HepG2 (cell line): ENCODE results near the gene PSMD1. TPM values are rescaled to one million over a fixed set of nuclear protein-coding genes. Genes with fewer than 3 reads are reported as not detected.

Experiments
- ATAC-seq: fragments of 200-7000 bp; cut with Tn5 transposase; 3 replicates; pipeline ENCODE4 v1.9.1; 2020; ENCODE audit warnings: mild to moderate bottlenecking, moderate library complexity
- BruUV-seq: library from RNA; stranded (reverse); fragments of 400-500 nt; replicated peaks from 2 replicates; lab custom pipeline; 2021; lab: Mats Ljungman, UMichigan
- CTCF ChIA-PET: fragments of 300-600 bp; formaldehyde crosslinking; extraction: SDS; loops from one replicate; lab custom pipeline; 2021; ENCODE audit warnings: low total read pairs, inconsistent platforms, low intra/inter-chr PET ratio; lab: Yijun Ruan, JAX
- POLR2A ChIA-PET: fragments of 350-600 bp; sonication (Branson Sonifier 250); formaldehyde crosslinking; loops from one replicate; lab custom pipeline; 2020; ENCODE audit warnings: antibody characterized with exemption, inconsistent platforms; lab: Yijun Ruan, JAX
- DNase-seq: peaks from one replicate; pipeline ENCODE4 v3.0.0-alpha.2; 2015; ENCODE audit warnings: low spot score
- FAIRE-seq: peaks from 3 replicates; lab custom pipeline; 2011; peaks lifted over from hg19 to GRCh38; lab: Jason Lieb, UNC
- H2AFZ ChIP-seq: one replicate; pipeline ENCODE4 v1.6.1; 2011; ENCODE audit warnings: low read length, inconsistent platforms
- H3K27ac ChIP-seq: fragments of 300-600 bp; 3 replicates; pipeline ENCODE4 v1.8.0; 2011; ENCODE audit warnings: mixed run types, mild to moderate bottlenecking, mixed read lengths, low read length, inconsistent platforms; ENCODE audit not compliant: insufficient read depth; ENCODE audit errors: extremely low read length
- H3K27me3 ChIP-seq, 2 experiments: fragments of 200-600 bp in 1 of 2; 2 replicates in 1 of 2; 3 replicates in 1 of 2; pipeline versions ENCODE4 v1.6.0 to v1.8.0; 2011; ENCODE audit warnings: low read length in 2 of 2, mild to moderate bottlenecking in 2 of 2, moderate library complexity in 2 of 2, inconsistent platforms in 1 of 2; ENCODE audit not compliant: insufficient read depth in 2 of 2, control insufficient read depth in 1 of 2
- H3K36me3 ChIP-seq, 2 experiments: fragments of 200-600 bp in 1 of 2; replicated peaks in 1 of 2; 2 replicates in 1 of 2; 3 replicates in 1 of 2; pipeline versions ENCODE4 v1.5.1 to v1.8.0; 2011; ENCODE audit warnings: low read length in 2 of 2, inconsistent platforms in 1 of 2; ENCODE audit not compliant: insufficient read depth in 2 of 2, control insufficient read depth in 1 of 2
- H3K4me1 ChIP-seq: 2 replicates; pipeline ENCODE4 v1.5.1; 2012; ENCODE audit warnings: low read length, inconsistent platforms; ENCODE audit not compliant: insufficient read depth
- H3K4me2 ChIP-seq: 2 replicates; pipeline ENCODE4 v1.6.0; 2011; ENCODE audit warnings: low read depth, low read length, inconsistent platforms
- H3K4me3 ChIP-seq, 3 experiments: fragments of 200-600 bp in 1 of 3; sonication (generic), shearing (Covaris generic) in 1 of 3; replicated peaks in 1 of 3; 2 replicates each; pipeline ENCODE4 v1.5.1; 2011 to 2016; ENCODE audit warnings: low read length in 3 of 3, inconsistent platforms in 2 of 3, low read depth in 2 of 3, mild to moderate bottlenecking in 2 of 3, control low read depth in 1 of 3, mixed read lengths in 1 of 3; ENCODE audit not compliant: insufficient read depth in 1 of 3
- H3K79me2 ChIP-seq: one replicate; pipeline ENCODE4 v1.6.1; 2011; ENCODE audit warnings: low read length, inconsistent platforms; ENCODE audit not compliant: insufficient read depth
- H3K9ac ChIP-seq: 2 replicates; pipeline ENCODE4 v1.6.0; 2011; ENCODE audit warnings: mild to moderate bottlenecking, low read depth, low read length, inconsistent platforms; ENCODE audit not compliant: insufficient read depth
- H3K9me3 ChIP-seq: 2 replicates; pipeline ENCODE4 v1.5.1; 2012; ENCODE audit warnings: mild to moderate bottlenecking, low read length
- H4K20me1 ChIP-seq: 2 replicates; pipeline ENCODE4 v1.6.0; 2011; ENCODE audit warnings: inconsistent platforms, mild to moderate bottlenecking, low read length, moderate library complexity; ENCODE audit not compliant: insufficient read depth
- FLYWCH1 ChIP-seq: sonication (generic); formaldehyde crosslinking; IDR thresholded peaks from 2 replicates; pipeline ENCODE4 v1.8.1; 2023; ENCODE audit warnings: mild to moderate bottlenecking, missing genetic modification reagents
- IKZF1 ChIP-seq: fragments of 450-650 bp; IDR thresholded peaks from 2 replicates; pipeline ENCODE4 v1.7.1; 2016
- ISX ChIP-seq: sonication (generic); formaldehyde crosslinking; conservative IDR thresholded peaks from 2 replicates; pipeline ENCODE4 v1.5.0; 2020; ENCODE audit warnings: missing genetic modification reagents
- KLF12 ChIP-seq: sonication (generic); formaldehyde crosslinking; IDR thresholded peaks from 2 replicates; pipeline ENCODE4 v1.4.0; 2020; ENCODE audit warnings: missing genetic modification reagents, borderline replicate concordance
- KLF15 ChIP-seq: sonication (generic); formaldehyde crosslinking; IDR thresholded peaks from 2 replicates; pipeline ENCODE4 v1.8.1; 2023; ENCODE audit warnings: borderline replicate concordance, mild to moderate bottlenecking, inconsistent platforms, missing genetic modification reagents, mixed read lengths
- NCOR1 ChIP-seq: fragments of 200-600 bp; sonication (generic); IDR thresholded peaks from 2 replicates; pipeline ENCODE4 v1.7.0; 2017; ENCODE audit warnings: antibody characterized with exemption, low read length, borderline replicate concordance
- PHF8 ChIP-seq: sonication (generic); formaldehyde crosslinking; IDR thresholded peaks from 2 replicates; pipeline ENCODE4 v1.5.0; 2020; ENCODE audit warnings: missing genetic modification reagents
- POLR2G ChIP-seq: fragments of 200-400 bp; formaldehyde crosslinking; IDR thresholded peaks from 2 replicates; pipeline ENCODE4 v1.6.1; 2018; ENCODE audit warnings: mild to moderate bottlenecking, low read depth, low read length, moderate library complexity
- SIX4 ChIP-seq: sonication (generic); formaldehyde crosslinking; IDR thresholded peaks from 2 replicates; pipeline ENCODE4 v1.4.0; 2020; ENCODE audit warnings: missing genetic modification reagents
- YEATS4 ChIP-seq: sonication (generic); formaldehyde crosslinking; IDR thresholded peaks from 2 replicates; pipeline ENCODE4 v1.4.0; 2020; ENCODE audit warnings: missing genetic modification reagents, borderline replicate concordance
- ZNF235 ChIP-seq: sonication (generic); formaldehyde crosslinking; IDR thresholded peaks from 2 replicates; pipeline ENCODE4 v1.8.1; 2023; ENCODE audit warnings: mild to moderate bottlenecking, missing genetic modification reagents, borderline replicate concordance
- ZNF33B ChIP-seq: sonication (generic); formaldehyde crosslinking; IDR thresholded peaks from 2 replicates; pipeline ENCODE4 v1.5.1; 2020; ENCODE audit warnings: mild to moderate bottlenecking, missing genetic modification reagents
- ZNF589 ChIP-seq: sonication (generic); formaldehyde crosslinking; conservative IDR thresholded peaks from 2 replicates; pipeline ENCODE4 v1.8.0; 2022; ENCODE audit warnings: mild to moderate bottlenecking, moderate library complexity, missing genetic modification reagents
- ZNF7 ChIP-seq: IDR thresholded peaks from 2 replicates; pipeline ENCODE4 v1.6.1; 2016; ENCODE audit warnings: missing biosample characterization, missing genetic modification reagents
- ZNF792 ChIP-seq: IDR thresholded peaks from 2 replicates; pipeline ENCODE4 v1.6.1; 2016
- WGBS: methylation state at CpG from one replicate; pipeline ENCODE4 v1.1.6; 2017; ENCODE audit warnings: low lambda C conversion rate; 5-methylcytosine and 5-hydroxymethylcytosine counted together
- in situ Hi-C: cut with HindIII; loops from 2 replicates; pipeline ENCODE4 v1.10.0; 2017; ENCODE audit warnings: low pct_unique_long_range_greater_than_20kb; ENCODE audit not compliant: extremely low pct_ligation_motif_present
- intact Hi-C: fragments of 100-400 bp; cut with micrococcal nuclease; formaldehyde crosslinking; loops from one replicate; pipeline ENCODE4 v1.10.0; 2022; ENCODE audit not compliant: unreplicated experiment
- polyA plus RNA-seq, 8 experiments: library from polyadenylated mRNA; depleted of rRNA in 3 of 8; stranded (reverse) in 7 of 8; unstranded in 1 of 8; fragments of >200 nt; fragmentation: Illumina TruSeq in 4 of 8; extraction: Trizol in 4 of 8; gene quantifications; 2 replicates each; pipeline versions ENCODE4 v1.2.1 to v1.2.3, GENCODE V29; 2011 to 2016; ENCODE audit warnings: low read depth in 4 of 8, missing spikeins in 1 of 8, mixed read lengths in 1 of 8; ENCODE audit not compliant: insufficient read depth in 1 of 8
- total RNA-seq, 5 experiments: library from RNA; depleted of rRNA; stranded (reverse); fragments of >200 nt; fragmentation: Illumina TruSeq; extraction: Trizol; gene quantifications; 2 replicates each; pipeline ENCODE4 v1.2.3, GENCODE V29; 2016; ENCODE audit warnings: low read depth in 1 of 5
- TF ChIP-seq, protein P1 (sequence below): sonication (generic); formaldehyde crosslinking; IDR thresholded peaks from 2 replicates; pipeline ENCODE4 v1.5.0; 2020; ENCODE audit warnings: missing genetic modification reagents, mild to moderate bottlenecking, borderline replicate concordance
- TF ChIP-seq, protein P2 (sequence below), 2 experiments: sonication (generic) in 1 of 2; formaldehyde crosslinking in 1 of 2; IDR thresholded peaks; 2 replicates each; pipeline versions ENCODE4 v1.4.0 to v1.6.1; 2018 to 2020; ENCODE audit warnings: missing genetic modification reagents in 2 of 2, borderline replicate concordance in 1 of 2, low read depth in 1 of 2, mild to moderate bottlenecking in 1 of 2, missing biosample characterization in 1 of 2
- TF ChIP-seq, protein P3 (sequence below): IDR thresholded peaks from 2 replicates; pipeline ENCODE4 v1.6.1; 2016

Gene PSMD1
- total and polyA plus RNA-seq, 2 of the 13 experiments (the other 11 are each of a cell fraction or from before 2014, with no cell fraction given) = 136 to 191 TPM

DNA sequence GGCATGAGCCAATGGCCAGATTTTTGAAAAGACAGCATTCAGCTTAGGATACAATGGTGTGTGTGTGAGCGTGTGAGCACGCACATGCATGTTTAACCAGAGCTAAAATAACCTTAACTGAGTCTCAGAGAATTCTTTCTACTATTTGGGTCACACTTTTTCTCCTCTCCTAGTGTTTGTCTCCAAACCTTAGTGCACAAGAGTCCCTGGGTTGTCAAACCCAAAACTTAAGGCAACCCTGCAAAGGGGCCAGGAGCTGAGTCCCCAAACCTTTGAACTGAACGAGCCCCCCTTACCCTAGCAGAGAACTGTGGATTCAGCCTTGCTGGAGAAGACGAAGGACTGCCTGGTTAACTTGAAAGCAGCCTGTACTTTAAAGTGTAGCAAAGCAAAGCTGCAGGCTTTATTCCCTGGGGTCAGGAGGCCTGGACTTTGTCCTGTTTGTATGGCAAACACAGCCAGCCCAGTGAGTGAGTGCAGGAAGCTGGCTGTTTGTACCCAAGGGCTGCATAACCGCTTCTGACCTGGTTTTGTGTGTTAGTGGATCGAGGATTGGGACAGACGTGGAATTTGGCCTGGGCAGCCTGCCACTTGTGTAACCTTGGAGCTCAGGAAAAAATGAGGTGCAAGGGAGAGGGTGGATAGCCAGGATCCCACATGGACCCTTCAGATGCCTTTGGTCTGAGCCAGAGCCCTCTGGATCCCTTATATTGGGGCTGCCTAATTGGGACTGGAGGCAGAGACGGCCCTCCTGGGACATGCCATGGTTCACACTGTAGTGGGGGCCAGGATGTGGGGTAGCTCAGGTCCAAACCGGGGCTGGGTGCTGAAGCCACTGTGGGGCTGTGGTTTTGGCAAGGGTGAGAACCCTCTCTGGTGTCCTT is 6.4 kb upstream of the PSMD1 start:
- intact Hi-C loops (loop anchor here (1.0 to 10.0 kb wide), 6 partner anchors 10 to 412 kb away; partner anchors contain the start of genes ITM2C and NCL), in situ Hi-C loops (loop anchor here (5.0 kb wide), 1 partner anchor 53 kb away; the partner anchor contains the start of gene SPATA3)
- POLR2A ChIA-PET = interaction anchor here (0.8 to 7.7 kb wide), 30 partner anchors 8 to 658 kb away, joined by 3 to 399 read pairs (median 5); partner anchors contain the start of genes C2orf72, ITM2C, NCL and PTMA
- Histone ChIP-seq H3K9ac (peak overlapping the region; percentile 81), H3K4me2 (peak overlapping the region; percentile 100), H3K27me3 (no peaks in the 10 kb centered on the region; a peak in 1 of 5 replicates), H3K79me2 (no peaks in the 10 kb centered on the region), H3K4me3 (peak overlapping the region; percentile 40 to 82 (median 57)), H3K36me3 (peaks cover 3 to 11% of the 10 kb centered on the region in 2 experiments; a peak in 4 of 5 replicates), H4K20me1 (no peaks in the 10 kb centered on the region), H3K27ac (peak overlapping the region; percentile 97), H3K4me1 (peaks cover 82% of the 10 kb centered on the region), H3K9me3 (no peaks in the 10 kb centered on the region), H2AFZ (no peak overlapping the region)
- ATAC-seq (peak; percentile 76), DNase-seq (peak; percentile 100), FAIRE-seq (peak; percentile 96)
- 0% methylated on average over 9 of the region's 9 CpGs for WGBS
- CTCF ChIA-PET = interaction anchor here (4.3 kb wide), 1 partner anchor 13 kb away, joined by 25 read pairs; the partner anchor contains the start of gene C2orf72
- TSS peak; percentile 20 for BruUV-seq
- TF ChIP-seq ZNF589 (CRISPR knock-in tag) (peak; percentile 99), SIX4 (CRISPR knock-in tag) (peak; percentile 87), ISX (CRISPR knock-in tag) (peak; percentile 88; the same call in 1 of the 2 replicates), YEATS4 (CRISPR knock-in tag) (peak; percentile 95), ZNF33B (CRISPR knock-in tag) (no peak; the same call in 1 of the 2 replicates), ZNF7 (CRISPR knock-in tag) (peak; percentile 65; the same call in 1 of the 2 replicates), KLF15 (CRISPR knock-in tag) (peak; percentile 76; the same call in 1 of the 2 replicates), KLF12 (CRISPR knock-in tag) (peak; percentile 84), ZNF235 (CRISPR knock-in tag) (peak; percentile 16; the same call in 1 of the 2 replicates), FLYWCH1 (CRISPR knock-in tag) (peak; percentile 97), PHF8 (CRISPR knock-in tag) (peak; percentile 68), NCOR1 (peak; percentile 98), ZNF792 (peak; percentile 99), IKZF1 (no peak), POLR2G (peak; percentile 99)
- TF ChIP-seq, protein P1, sequence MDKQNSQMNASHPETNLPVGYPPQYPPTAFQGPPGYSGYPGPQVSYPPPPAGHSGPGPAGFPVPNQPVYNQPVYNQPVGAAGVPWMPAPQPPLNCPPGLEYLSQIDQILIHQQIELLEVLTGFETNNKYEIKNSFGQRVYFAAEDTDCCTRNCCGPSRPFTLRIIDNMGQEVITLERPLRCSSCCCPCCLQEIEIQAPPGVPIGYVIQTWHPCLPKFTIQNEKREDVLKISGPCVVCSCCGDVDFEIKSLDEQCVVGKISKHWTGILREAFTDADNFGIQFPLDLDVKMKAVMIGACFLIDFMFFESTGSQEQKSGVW (CRISPR knock-in tag) = peak; percentile 56; the same call in 1 of the 2 replicates
- TF ChIP-seq, protein P2, sequence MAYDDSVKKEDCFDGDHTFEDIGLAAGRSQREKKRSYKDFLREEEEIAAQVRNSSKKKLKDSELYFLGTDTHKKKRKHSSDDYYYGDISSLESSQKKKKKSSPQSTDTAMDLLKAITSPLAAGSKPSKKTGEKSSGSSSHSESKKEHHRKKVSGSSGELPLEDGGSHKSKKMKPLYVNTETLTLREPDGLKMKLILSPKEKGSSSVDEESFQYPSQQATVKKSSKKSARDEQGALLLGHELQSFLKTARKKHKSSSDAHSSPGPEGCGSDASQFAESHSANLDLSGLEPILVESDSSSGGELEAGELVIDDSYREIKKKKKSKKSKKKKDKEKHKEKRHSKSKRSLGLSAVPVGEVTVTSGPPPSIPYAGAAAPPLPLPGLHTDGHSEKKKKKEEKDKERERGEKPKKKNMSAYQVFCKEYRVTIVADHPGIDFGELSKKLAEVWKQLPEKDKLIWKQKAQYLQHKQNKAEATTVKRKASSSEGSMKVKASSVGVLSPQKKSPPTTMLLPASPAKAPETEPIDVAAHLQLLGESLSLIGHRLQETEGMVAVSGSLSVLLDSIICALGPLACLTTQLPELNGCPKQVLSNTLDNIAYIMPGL (CRISPR knock-in tag; IDR thresholded peaks at IDR 0.05; ENCODE audit: borderline replicate concordance in 1 of 2, low read depth in 1 of 2) = peak; percentile 75 to 97
- TF ChIP-seq, protein P3, sequence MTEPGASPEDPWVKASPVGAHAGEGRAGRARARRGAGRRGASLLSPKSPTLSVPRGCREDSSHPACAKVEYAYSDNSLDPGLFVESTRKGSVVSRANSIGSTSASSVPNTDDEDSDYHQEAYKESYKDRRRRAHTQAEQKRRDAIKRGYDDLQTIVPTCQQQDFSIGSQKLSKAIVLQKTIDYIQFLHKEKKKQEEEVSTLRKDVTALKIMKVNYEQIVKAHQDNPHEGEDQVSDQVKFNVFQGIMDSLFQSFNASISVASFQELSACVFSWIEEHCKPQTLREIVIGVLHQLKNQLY (CRISPR knock-in tag) = peak; percentile 97
